Measurements from ENCODE around the gene GPR137. TPM values are rescaled to one million over a fixed set of nuclear protein-coding genes. Genes with fewer than 3 reads are reported as not detected.

The GPR137 gene
- total and polyA plus RNA-seq, 10 of the 15 experiments (the other 5 are each of a cell fraction or from before 2014, with no cell fraction given), result 0.37 to 29.2 (median 13.8) TPM

DNA sequence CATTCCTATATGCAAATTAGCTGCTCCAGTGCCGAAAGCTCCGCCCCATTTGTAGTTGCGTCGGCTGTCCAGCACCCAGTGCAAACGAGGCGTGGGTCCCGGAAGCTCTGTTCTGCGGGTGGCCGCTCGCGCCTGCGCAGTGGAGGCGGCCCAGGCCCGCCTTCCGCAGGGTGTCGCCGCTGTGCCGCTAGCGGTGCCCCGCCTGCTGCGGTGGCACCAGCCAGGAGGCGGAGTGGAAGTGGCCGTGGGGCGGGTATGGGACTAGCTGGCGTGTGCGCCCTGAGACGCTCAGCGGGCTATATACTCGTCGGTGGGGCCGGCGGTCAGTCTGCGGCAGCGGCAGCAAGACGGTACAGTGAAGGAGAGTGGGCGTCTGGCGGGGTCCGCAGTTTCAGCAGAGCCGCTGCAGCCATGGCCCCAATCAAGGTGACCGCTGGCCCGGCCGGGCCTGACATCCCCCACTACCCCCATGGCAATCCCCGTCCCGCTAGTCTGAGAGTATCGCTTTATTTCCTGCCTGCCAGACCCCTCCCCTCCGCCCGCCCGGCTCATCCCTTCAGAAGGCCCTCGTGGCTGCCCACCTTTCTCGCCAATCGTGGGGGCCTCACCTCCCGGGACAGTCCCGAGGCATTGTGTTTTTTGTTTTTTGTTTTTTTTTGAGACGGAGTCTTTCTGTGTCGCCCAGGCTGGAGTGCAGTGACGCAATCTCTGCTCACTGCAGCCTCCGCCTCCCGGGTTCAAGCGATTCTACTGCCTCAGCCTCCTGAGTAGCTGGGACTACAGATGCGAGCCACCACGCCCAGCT lies 32.5 kb downstream of the GPR137 start, which contains the start of gene PRDX5 (continued):
- TF ChIP-seq, protein P1, sequence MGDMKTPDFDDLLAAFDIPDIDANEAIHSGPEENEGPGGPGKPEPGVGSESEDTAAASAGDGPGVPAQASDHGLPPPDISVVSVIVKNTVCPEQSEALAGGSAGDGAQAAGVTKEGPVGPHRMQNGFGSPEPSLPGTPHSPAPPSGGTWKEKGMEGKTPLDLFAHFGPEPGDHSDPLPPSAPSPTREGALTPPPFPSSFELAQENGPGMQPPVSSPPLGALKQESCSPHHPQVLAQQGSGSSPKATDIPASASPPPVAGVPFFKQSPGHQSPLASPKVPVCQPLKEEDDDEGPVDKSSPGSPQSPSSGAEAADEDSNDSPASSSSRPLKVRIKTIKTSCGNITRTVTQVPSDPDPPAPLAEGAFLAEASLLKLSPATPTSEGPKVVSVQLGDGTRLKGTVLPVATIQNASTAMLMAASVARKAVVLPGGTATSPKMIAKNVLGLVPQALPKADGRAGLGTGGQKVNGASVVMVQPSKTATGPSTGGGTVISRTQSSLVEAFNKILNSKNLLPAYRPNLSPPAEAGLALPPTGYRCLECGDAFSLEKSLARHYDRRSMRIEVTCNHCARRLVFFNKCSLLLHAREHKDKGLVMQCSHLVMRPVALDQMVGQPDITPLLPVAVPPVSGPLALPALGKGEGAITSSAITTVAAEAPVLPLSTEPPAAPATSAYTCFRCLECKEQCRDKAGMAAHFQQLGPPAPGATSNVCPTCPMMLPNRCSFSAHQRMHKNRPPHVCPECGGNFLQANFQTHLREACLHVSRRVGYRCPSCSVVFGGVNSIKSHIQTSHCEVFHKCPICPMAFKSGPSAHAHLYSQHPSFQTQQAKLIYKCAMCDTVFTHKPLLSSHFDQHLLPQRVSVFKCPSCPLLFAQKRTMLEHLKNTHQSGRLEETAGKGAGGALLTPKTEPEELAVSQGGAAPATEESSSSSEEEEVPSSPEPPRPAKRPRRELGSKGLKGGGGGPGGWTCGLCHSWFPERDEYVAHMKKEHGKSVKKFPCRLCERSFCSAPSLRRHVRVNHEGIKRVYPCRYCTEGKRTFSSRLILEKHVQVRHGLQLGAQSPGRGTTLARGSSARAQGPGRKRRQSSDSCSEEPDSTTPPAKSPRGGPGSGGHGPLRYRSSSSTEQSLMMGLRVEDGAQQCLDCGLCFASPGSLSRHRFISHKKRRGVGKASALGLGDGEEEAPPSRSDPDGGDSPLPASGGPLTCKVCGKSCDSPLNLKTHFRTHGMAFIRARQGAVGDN (IDR thresholded peaks at IDR 0.05), result peak; percentile 72
- TF ChIP-seq PAX8 (IDR thresholded peaks at IDR 0.05) (no peak), ZNF207 (IDR thresholded peaks at IDR 0.05; ENCODE audit: borderline replicate concordance) (no peak), ZNF24 (IDR thresholded peaks at IDR 0.05) (no peak), ZNF217 (IDR thresholded peaks at IDR 0.05) (no peak), IKZF1 (conservative IDR thresholded peaks at IDR 0.05) (peak; percentile 65; the same call in 1 of the 2 replicates), BHLHE40 (IDR thresholded peaks at IDR 0.05; ENCODE audit: borderline replicate concordance in 1 of 2, low read depth in 2 of 2, low read length in 1 of 2) (peak in 1 of 2 experiments; percentile 61; a peak in 2 of 4 replicates), SREBF1 (IDR thresholded peaks at IDR 0.05; ENCODE audit: low read length) (no peak), ZNF622 (IDR thresholded peaks at IDR 0.05) (no peak)
- TF ChIP-seq, protein P2, sequence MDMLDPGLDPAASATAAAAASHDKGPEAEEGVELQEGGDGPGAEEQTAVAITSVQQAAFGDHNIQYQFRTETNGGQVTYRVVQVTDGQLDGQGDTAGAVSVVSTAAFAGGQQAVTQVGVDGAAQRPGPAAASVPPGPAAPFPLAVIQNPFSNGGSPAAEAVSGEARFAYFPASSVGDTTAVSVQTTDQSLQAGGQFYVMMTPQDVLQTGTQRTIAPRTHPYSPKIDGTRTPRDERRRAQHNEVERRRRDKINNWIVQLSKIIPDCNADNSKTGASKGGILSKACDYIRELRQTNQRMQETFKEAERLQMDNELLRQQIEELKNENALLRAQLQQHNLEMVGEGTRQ (IDR thresholded peaks at IDR 0.05; ENCODE audit: borderline replicate concordance, low read depth, low read length), result no peak
- TF ChIP-seq, protein P3, sequence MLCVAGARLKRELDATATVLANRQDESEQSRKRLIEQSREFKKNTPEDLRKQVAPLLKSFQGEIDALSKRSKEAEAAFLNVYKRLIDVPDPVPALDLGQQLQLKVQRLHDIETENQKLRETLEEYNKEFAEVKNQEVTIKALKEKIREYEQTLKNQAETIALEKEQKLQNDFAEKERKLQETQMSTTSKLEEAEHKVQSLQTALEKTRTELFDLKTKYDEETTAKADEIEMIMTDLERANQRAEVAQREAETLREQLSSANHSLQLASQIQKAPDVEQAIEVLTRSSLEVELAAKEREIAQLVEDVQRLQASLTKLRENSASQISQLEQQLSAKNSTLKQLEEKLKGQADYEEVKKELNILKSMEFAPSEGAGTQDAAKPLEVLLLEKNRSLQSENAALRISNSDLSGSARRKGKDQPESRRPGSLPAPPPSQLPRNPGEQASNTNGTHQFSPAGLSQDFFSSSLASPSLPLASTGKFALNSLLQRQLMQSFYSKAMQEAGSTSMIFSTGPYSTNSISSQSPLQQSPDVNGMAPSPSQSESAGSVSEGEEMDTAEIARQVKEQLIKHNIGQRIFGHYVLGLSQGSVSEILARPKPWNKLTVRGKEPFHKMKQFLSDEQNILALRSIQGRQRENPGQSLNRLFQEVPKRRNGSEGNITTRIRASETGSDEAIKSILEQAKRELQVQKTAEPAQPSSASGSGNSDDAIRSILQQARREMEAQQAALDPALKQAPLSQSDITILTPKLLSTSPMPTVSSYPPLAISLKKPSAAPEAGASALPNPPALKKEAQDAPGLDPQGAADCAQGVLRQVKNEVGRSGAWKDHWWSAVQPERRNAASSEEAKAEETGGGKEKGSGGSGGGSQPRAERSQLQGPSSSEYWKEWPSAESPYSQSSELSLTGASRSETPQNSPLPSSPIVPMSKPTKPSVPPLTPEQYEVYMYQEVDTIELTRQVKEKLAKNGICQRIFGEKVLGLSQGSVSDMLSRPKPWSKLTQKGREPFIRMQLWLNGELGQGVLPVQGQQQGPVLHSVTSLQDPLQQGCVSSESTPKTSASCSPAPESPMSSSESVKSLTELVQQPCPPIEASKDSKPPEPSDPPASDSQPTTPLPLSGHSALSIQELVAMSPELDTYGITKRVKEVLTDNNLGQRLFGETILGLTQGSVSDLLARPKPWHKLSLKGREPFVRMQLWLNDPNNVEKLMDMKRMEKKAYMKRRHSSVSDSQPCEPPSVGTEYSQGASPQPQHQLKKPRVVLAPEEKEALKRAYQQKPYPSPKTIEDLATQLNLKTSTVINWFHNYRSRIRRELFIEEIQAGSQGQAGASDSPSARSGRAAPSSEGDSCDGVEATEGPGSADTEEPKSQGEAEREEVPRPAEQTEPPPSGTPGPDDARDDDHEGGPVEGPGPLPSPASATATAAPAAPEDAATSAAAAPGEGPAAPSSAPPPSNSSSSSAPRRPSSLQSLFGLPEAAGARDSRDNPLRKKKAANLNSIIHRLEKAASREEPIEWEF (IDR thresholded peaks at IDR 0.05; ENCODE audit: insufficient replicate concordance, low read depth, low read length), result no peak
- TF ChIP-seq, protein P4, sequence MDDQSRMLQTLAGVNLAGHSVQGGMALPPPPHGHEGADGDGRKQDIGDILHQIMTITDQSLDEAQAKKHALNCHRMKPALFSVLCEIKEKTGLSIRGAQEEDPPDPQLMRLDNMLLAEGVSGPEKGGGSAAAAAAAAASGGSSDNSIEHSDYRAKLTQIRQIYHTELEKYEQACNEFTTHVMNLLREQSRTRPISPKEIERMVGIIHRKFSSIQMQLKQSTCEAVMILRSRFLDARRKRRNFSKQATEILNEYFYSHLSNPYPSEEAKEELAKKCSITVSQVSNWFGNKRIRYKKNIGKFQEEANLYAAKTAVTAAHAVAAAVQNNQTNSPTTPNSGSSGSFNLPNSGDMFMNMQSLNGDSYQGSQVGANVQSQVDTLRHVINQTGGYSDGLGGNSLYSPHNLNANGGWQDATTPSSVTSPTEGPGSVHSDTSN (IDR thresholded peaks at IDR 0.05; ENCODE audit: insufficient replicate concordance, low read depth, low read length), result no peak
- TF ChIP-seq, protein P5, sequence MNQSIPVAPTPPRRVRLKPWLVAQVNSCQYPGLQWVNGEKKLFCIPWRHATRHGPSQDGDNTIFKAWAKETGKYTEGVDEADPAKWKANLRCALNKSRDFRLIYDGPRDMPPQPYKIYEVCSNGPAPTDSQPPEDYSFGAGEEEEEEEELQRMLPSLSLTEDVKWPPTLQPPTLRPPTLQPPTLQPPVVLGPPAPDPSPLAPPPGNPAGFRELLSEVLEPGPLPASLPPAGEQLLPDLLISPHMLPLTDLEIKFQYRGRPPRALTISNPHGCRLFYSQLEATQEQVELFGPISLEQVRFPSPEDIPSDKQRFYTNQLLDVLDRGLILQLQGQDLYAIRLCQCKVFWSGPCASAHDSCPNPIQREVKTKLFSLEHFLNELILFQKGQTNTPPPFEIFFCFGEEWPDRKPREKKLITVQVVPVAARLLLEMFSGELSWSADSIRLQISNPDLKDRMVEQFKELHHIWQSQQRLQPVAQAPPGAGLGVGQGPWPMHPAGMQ (IDR thresholded peaks at IDR 0.05; ENCODE audit: borderline replicate concordance), result no peak
- TF ChIP-seq, protein P6, sequence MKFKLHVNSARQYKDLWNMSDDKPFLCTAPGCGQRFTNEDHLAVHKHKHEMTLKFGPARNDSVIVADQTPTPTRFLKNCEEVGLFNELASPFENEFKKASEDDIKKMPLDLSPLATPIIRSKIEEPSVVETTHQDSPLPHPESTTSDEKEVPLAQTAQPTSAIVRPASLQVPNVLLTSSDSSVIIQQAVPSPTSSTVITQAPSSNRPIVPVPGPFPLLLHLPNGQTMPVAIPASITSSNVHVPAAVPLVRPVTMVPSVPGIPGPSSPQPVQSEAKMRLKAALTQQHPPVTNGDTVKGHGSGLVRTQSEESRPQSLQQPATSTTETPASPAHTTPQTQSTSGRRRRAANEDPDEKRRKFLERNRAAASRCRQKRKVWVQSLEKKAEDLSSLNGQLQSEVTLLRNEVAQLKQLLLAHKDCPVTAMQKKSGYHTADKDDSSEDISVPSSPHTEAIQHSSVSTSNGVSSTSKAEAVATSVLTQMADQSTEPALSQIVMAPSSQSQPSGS (IDR thresholded peaks at IDR 0.05; ENCODE audit: low read length), result no peak
